Lung (tissue), 12 donors: ENCODE data around the gene NPDC1. TPM values are rescaled to one million over a fixed set of nuclear protein-coding genes. Genes with fewer than 3 reads are reported as not detected.

Source experiments
- ATAC-seq: fragments of 200-7000 bp; cut with Tn5 transposase; one replicate; pipeline ENCODE4 v1.9.1; 2020; ENCODE audit warnings: moderate number of reproducible peaks; ENCODE audit not compliant: insufficient read depth, low FRiP score
- DNase-seq, 3 donors: peaks; one replicate each; pipeline ENCODE4 v3.0.0-alpha.2; 2013 to 2017
- H3K27ac ChIP-seq, 2 donors: one replicate each; pipeline ENCODE4 v1.5.1; 2013; ENCODE audit warnings: mild to moderate bottlenecking in 2 of 2, moderate library complexity in 2 of 2, control low read depth in 1 of 2, inconsistent platforms in 1 of 2, low read depth in 1 of 2, low read length in 1 of 2
- H3K27me3 ChIP-seq, 3 donors: one replicate each; pipeline ENCODE4 v1.5.1; 2013; ENCODE audit warnings: low read length in 2 of 3; ENCODE audit not compliant: control insufficient read depth in 3 of 3, insufficient read depth in 3 of 3
- H3K36me3 ChIP-seq, 4 donors: one replicate each; pipeline ENCODE4 v1.5.1; 2013; ENCODE audit warnings: low read length in 4 of 4, mild to moderate bottlenecking in 1 of 4, moderate library complexity in 1 of 4; ENCODE audit not compliant: control insufficient read depth in 4 of 4, insufficient read depth in 4 of 4
- H3K4me1 ChIP-seq, 5 donors: one replicate each; pipeline ENCODE4 v1.5.1; 2013; ENCODE audit warnings: low read length in 5 of 5, mild to moderate bottlenecking in 2 of 5, moderate library complexity in 1 of 5; ENCODE audit not compliant: control insufficient read depth in 5 of 5, insufficient read depth in 5 of 5
- H3K4me3 ChIP-seq: one replicate; pipeline ENCODE4 v1.5.1; 2013; ENCODE audit warnings: mild to moderate bottlenecking, control low read depth, moderate library complexity
- H3K9ac ChIP-seq, 2 donors: one replicate each; pipeline ENCODE4 v1.5.1; 2013; ENCODE audit warnings: low read length in 2 of 2, control low read depth in 1 of 2; ENCODE audit not compliant: insufficient read depth in 1 of 2
- H3K9me3 ChIP-seq, 4 donors: one replicate each; pipeline ENCODE4 v1.5.1; 2013; ENCODE audit warnings: low read length in 3 of 4, mild to moderate bottlenecking in 1 of 4, moderate library complexity in 1 of 4; ENCODE audit not compliant: control insufficient read depth in 4 of 4, insufficient read depth in 3 of 4
- WGBS, 2 donors: extraction: QIAGEN DNeasy Blood & Tissue Kit; methylation state at CpG; one replicate each; pipeline ENCODE4 v1.1.7; 2013; 5-methylcytosine and 5-hydroxymethylcytosine counted together
- polyA plus RNA-seq, 2 donors: library from polyadenylated mRNA; stranded (reverse); fragments of 200-250 nt; gene quantifications; one replicate each; pipeline ENCODE4 v1.2.1, GENCODE V29; 2013
- total RNA-seq, 2 donors: library from RNA; depleted of rRNA in 1 of 2; stranded (reverse); fragments of >200 nt in 1 of 2; gene quantifications; one replicate each; pipeline ENCODE4 v1.2.1, GENCODE V29; 2014 to 2021
- TF ChIP-seq, protein P1 (sequence below): IDR thresholded peaks from 2 replicates; pipeline ENCODE4 v1.5.1; 2012; ENCODE audit warnings: mild to moderate bottlenecking; ENCODE audit errors: control extremely low read depth, extremely low read depth
- donor health status: control.
- donor health status: control.
- donor health status: Bipolar disorder and iron deficiency.
- donor health status: healthy.
- donor health status: DM: yes; HTN: yes; CAD: no.

NPDC1 gene
- total and polyA plus RNA-seq, 4 donors, result 28.7 to 99.3 (median 68.3) TPM

DNA sequence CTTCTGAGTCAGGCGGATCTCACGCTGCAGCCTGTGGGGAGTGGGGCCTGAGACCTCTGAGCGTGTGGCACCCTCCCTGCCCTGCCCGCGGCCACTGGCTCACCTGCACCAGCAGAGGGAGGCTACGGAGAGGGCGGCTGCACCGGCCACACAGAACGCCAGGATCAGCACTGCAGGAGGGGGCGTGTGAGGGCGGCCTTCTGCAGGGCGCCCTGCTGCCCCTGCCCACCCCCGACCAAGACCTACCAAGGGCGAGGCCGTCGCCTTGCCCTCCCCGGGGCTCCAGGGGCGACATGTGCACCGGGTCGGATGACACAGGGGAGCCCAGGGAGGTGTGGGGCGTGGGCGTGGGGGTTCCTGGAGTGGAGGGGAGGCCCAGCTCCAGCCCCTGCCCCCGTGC lies 5.4 kb downstream of the NPDC1 start:
- Histone ChIP-seq H3K36me3 (peaks cover 0 to 15% (median 0%) of the 10 kb centered on the region in 4 donors), H3K9me3 (no peaks in the 10 kb centered on the region), H3K4me1 (peaks cover 0 to 14% (median 0%) of the 10 kb centered on the region in 5 donors), H3K9ac (no peak overlapping the region), H3K4me3 (no peak overlapping the region), H3K27ac (peak overlapping the region in 1 of 2 donors; percentile 48), H3K27me3 (peaks cover 0 to 16% (median 7%) of the 10 kb centered on the region in 3 donors)
- DNase-seq (no peak), ATAC-seq (no peak)
- 81 to 86% methylated on average over 21 to 23 of the region's 23 CpGs for WGBS, 2 donors
- TF ChIP-seq, protein P1, sequence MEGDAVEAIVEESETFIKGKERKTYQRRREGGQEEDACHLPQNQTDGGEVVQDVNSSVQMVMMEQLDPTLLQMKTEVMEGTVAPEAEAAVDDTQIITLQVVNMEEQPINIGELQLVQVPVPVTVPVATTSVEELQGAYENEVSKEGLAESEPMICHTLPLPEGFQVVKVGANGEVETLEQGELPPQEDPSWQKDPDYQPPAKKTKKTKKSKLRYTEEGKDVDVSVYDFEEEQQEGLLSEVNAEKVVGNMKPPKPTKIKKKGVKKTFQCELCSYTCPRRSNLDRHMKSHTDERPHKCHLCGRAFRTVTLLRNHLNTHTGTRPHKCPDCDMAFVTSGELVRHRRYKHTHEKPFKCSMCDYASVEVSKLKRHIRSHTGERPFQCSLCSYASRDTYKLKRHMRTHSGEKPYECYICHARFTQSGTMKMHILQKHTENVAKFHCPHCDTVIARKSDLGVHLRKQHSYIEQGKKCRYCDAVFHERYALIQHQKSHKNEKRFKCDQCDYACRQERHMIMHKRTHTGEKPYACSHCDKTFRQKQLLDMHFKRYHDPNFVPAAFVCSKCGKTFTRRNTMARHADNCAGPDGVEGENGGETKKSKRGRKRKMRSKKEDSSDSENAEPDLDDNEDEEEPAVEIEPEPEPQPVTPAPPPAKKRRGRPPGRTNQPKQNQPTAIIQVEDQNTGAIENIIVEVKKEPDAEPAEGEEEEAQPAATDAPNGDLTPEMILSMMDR, result no peak

DNA sequence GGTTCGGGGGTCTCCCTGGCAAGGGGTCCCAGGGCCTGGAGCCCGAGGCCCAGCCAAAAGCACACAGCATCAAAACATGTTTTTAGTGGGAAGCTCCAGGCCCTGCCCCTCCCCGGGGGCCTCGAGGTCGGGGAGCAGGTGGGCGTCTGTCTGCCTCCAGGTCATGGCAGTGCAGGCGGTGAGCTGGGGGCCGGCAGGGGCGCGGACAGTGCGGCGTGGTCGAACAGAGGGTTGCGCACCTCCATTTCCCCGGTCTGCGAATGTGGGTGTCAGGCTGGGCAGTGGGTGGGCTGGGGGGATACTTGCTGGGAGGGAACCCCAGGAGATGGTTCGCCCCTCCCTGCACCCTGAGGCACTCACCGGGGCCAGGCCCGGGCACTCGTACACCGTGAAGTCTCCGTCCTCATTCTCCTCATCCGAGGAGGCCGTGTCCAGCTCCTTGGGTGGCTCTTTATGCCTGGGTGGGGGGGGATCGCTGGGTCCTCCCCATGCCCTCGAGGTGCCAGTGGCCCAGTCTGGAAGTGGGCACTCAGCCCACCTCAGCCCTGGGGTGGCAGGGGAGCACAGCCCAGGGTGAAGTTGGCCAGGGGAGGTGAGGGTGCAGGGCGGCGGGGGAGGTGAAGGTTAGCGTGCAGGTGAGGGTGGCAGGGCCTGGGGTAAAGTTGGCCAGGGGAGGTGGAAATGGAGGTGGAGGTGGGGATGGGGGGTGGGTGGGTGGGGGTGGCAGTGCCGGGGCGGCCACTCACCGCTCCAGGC lies 6.2 kb downstream of the NPDC1 start:
- Histone ChIP-seq H3K4me1 (peaks cover 0 to 17% (median 0%) of the 10 kb centered on the region in 5 donors), H3K27me3 (peaks cover 0 to 10% (median 4%) of the 10 kb centered on the region in 3 donors), H3K4me3 (no peak overlapping the region), H3K9me3 (no peaks in the 10 kb centered on the region), H3K9ac (no peak overlapping the region), H3K27ac (no peak overlapping the region), H3K36me3 (peaks cover 0 to 15% (median 0%) of the 10 kb centered on the region in 4 donors)
- TF ChIP-seq, protein P1, result no peak
- 92 to 93% methylated on average over 30 to 32 of the region's 32 CpGs for WGBS, 2 donors
- no peak for ATAC-seq
- DNase-seq, result no peak

GRCh38 chr9:137038916-137039315 lies 7.1 kb downstream of the NPDC1 start:
- Histone ChIP-seq H3K9ac (no peak overlapping the region), H3K4me1 (peaks cover 0 to 10% (median 0%) of the 10 kb centered on the region in 5 donors), H3K27me3 (peaks cover 0 to 1% (median 0%) of the 10 kb centered on the region in 3 donors), H3K36me3 (peaks cover 0 to 15% (median 0%) of the 10 kb centered on the region in 4 donors), H3K4me3 (no peak overlapping the region), H3K27ac (no peak overlapping the region), H3K9me3 (no peaks in the 10 kb centered on the region)
- DNase-seq (no peak), ATAC-seq (no peak)
- TF ChIP-seq, protein P1, result no peak
- WGBS, 2 donors, result 85 to 87% methylated on average over 9 of the region's 9 CpGs
